HepG2 (cell line): ENCODE data around the gene PPP2R2B. TPM values are rescaled to one million over a fixed set of nuclear protein-coding genes. Genes with fewer than 3 reads are reported as not detected.

Experiments used
- ATAC-seq: fragments of 200-7000 bp; cut with Tn5 transposase; 3 replicates; pipeline ENCODE4 v1.9.1; 2020; ENCODE audit warnings: mild to moderate bottlenecking, moderate library complexity
- BruUV-seq: library from RNA; stranded (reverse); fragments of 400-500 nt; replicated peaks from 2 replicates; lab custom pipeline; 2021; lab: Mats Ljungman, UMichigan
- CTCF ChIA-PET: fragments of 300-600 bp; formaldehyde crosslinking; extraction: SDS; loops from one replicate; lab custom pipeline; 2021; ENCODE audit warnings: low total read pairs, inconsistent platforms, low intra/inter-chr PET ratio; lab: Yijun Ruan, JAX
- POLR2A ChIA-PET: fragments of 350-600 bp; sonication (Branson Sonifier 250); formaldehyde crosslinking; loops from one replicate; lab custom pipeline; 2020; ENCODE audit warnings: antibody characterized with exemption, inconsistent platforms; lab: Yijun Ruan, JAX
- DNase-seq: peaks from one replicate; pipeline ENCODE4 v3.0.0-alpha.2; 2015; ENCODE audit warnings: low spot score
- FAIRE-seq: peaks from 3 replicates; lab custom pipeline; 2011; peaks lifted over from hg19 to GRCh38; lab: Jason Lieb, UNC
- H2AFZ ChIP-seq: one replicate; pipeline ENCODE4 v1.6.1; 2011; ENCODE audit warnings: low read length, inconsistent platforms
- H3K27ac ChIP-seq: fragments of 300-600 bp; 3 replicates; pipeline ENCODE4 v1.8.0; 2011; ENCODE audit warnings: mixed run types, mild to moderate bottlenecking, mixed read lengths, low read length, inconsistent platforms; ENCODE audit not compliant: insufficient read depth; ENCODE audit errors: extremely low read length
- H3K27me3 ChIP-seq, 2 experiments: fragments of 200-600 bp in 1 of 2; 2 replicates in 1 of 2; 3 replicates in 1 of 2; pipeline versions ENCODE4 v1.6.0 to v1.8.0; 2011; ENCODE audit warnings: low read length in 2 of 2, mild to moderate bottlenecking in 2 of 2, moderate library complexity in 2 of 2, inconsistent platforms in 1 of 2; ENCODE audit not compliant: insufficient read depth in 2 of 2, control insufficient read depth in 1 of 2
- H3K36me3 ChIP-seq, 2 experiments: fragments of 200-600 bp in 1 of 2; replicated peaks in 1 of 2; 2 replicates in 1 of 2; 3 replicates in 1 of 2; pipeline versions ENCODE4 v1.5.1 to v1.8.0; 2011; ENCODE audit warnings: low read length in 2 of 2, inconsistent platforms in 1 of 2; ENCODE audit not compliant: insufficient read depth in 2 of 2, control insufficient read depth in 1 of 2
- H3K4me1 ChIP-seq: 2 replicates; pipeline ENCODE4 v1.5.1; 2012; ENCODE audit warnings: low read length, inconsistent platforms; ENCODE audit not compliant: insufficient read depth
- H3K4me2 ChIP-seq: 2 replicates; pipeline ENCODE4 v1.6.0; 2011; ENCODE audit warnings: low read depth, low read length, inconsistent platforms
- H3K4me3 ChIP-seq, 3 experiments: fragments of 200-600 bp in 1 of 3; sonication (generic), shearing (Covaris generic) in 1 of 3; replicated peaks in 1 of 3; 2 replicates each; pipeline ENCODE4 v1.5.1; 2011 to 2016; ENCODE audit warnings: low read length in 3 of 3, inconsistent platforms in 2 of 3, low read depth in 2 of 3, mild to moderate bottlenecking in 2 of 3, control low read depth in 1 of 3, mixed read lengths in 1 of 3; ENCODE audit not compliant: insufficient read depth in 1 of 3
- H3K79me2 ChIP-seq: one replicate; pipeline ENCODE4 v1.6.1; 2011; ENCODE audit warnings: low read length, inconsistent platforms; ENCODE audit not compliant: insufficient read depth
- H3K9ac ChIP-seq: 2 replicates; pipeline ENCODE4 v1.6.0; 2011; ENCODE audit warnings: mild to moderate bottlenecking, low read depth, low read length, inconsistent platforms; ENCODE audit not compliant: insufficient read depth
- H3K9me3 ChIP-seq: 2 replicates; pipeline ENCODE4 v1.5.1; 2012; ENCODE audit warnings: mild to moderate bottlenecking, low read length
- H4K20me1 ChIP-seq: 2 replicates; pipeline ENCODE4 v1.6.0; 2011; ENCODE audit warnings: inconsistent platforms, mild to moderate bottlenecking, low read length, moderate library complexity; ENCODE audit not compliant: insufficient read depth
- ARNTL ChIP-seq: sonication (generic); formaldehyde crosslinking; IDR thresholded peaks from 2 replicates; pipeline ENCODE4 v1.4.0; 2020; ENCODE audit warnings: mild to moderate bottlenecking, missing genetic modification reagents
- KLF6 ChIP-seq: IDR thresholded peaks from 2 replicates; pipeline ENCODE4 v1.8.0; 2016; ENCODE audit warnings: missing biosample characterization, missing genetic modification reagents
- MED13 ChIP-seq: sonication (generic); formaldehyde crosslinking; IDR thresholded peaks from 2 replicates; pipeline ENCODE4 v1.5.0; 2020; ENCODE audit warnings: missing genetic modification reagents
- PCBP1 ChIP-seq: fragments of 200-400 bp; formaldehyde crosslinking; IDR thresholded peaks from 2 replicates; pipeline ENCODE4 v1.6.1; 2017; ENCODE audit warnings: mild to moderate bottlenecking, low read depth, low read length, borderline replicate concordance
- RBM22 ChIP-seq: fragments of 200-400 bp; formaldehyde crosslinking; optimal IDR thresholded peaks from 2 replicates; pipeline ENCODE3; 2017; ENCODE audit warnings: mild to moderate bottlenecking, low read length, moderate library complexity
- RFX5 ChIP-seq: IDR thresholded peaks from 2 replicates; pipeline ENCODE4 v1.6.1; 2011; ENCODE audit warnings: low read depth, low read length, improper control_type of control experiment
- TCF12 ChIP-seq, 2 experiments: fragments of 450-650 bp in 1 of 2; sonication (generic) in 1 of 2; formaldehyde crosslinking in 1 of 2; IDR thresholded peaks; 2 replicates each; pipeline versions ENCODE4 v1.6.1 to v1.8.0; 2017 to 2022; ENCODE audit warnings: antibody characterized with exemption in 1 of 2, mild to moderate bottlenecking in 1 of 2, missing genetic modification reagents in 1 of 2, moderate library complexity in 1 of 2
- ZBTB2 ChIP-seq: sonication (generic); formaldehyde crosslinking; IDR thresholded peaks from 2 replicates; pipeline ENCODE4 v1.8.0; 2022; ENCODE audit warnings: low read depth, missing genetic modification reagents
- ZNF24 ChIP-seq: fragments of 450-650 bp; IDR thresholded peaks from 2 replicates; pipeline ENCODE4 v1.6.1; 2017; ENCODE audit warnings: antibody characterized with exemption, mild to moderate bottlenecking
- ZNF724P ChIP-seq: sonication (generic); formaldehyde crosslinking; IDR thresholded peaks from 2 replicates; pipeline ENCODE4 v1.8.0; 2022; ENCODE audit warnings: missing genetic modification reagents, borderline replicate concordance
- ZNF781 ChIP-seq: sonication (generic); formaldehyde crosslinking; IDR thresholded peaks from 2 replicates; pipeline ENCODE4 v1.5.1; 2020; ENCODE audit warnings: borderline replicate concordance, mild to moderate bottlenecking, missing genetic modification reagents; ENCODE audit errors: not compliant biosample characterization
- WGBS: methylation state at CpG from one replicate; pipeline ENCODE4 v1.1.6; 2017; ENCODE audit warnings: low lambda C conversion rate; 5-methylcytosine and 5-hydroxymethylcytosine counted together
- in situ Hi-C: cut with HindIII; loops from 2 replicates; pipeline ENCODE4 v1.10.0; 2017; ENCODE audit warnings: low pct_unique_long_range_greater_than_20kb; ENCODE audit not compliant: extremely low pct_ligation_motif_present
- intact Hi-C: fragments of 100-400 bp; cut with micrococcal nuclease; formaldehyde crosslinking; loops from one replicate; pipeline ENCODE4 v1.10.0; 2022; ENCODE audit not compliant: unreplicated experiment
- polyA plus RNA-seq, 8 experiments: library from polyadenylated mRNA; depleted of rRNA in 3 of 8; stranded (reverse) in 7 of 8; unstranded in 1 of 8; fragments of >200 nt; fragmentation: Illumina TruSeq in 4 of 8; extraction: Trizol in 4 of 8; gene quantifications; 2 replicates each; pipeline versions ENCODE4 v1.2.1 to v1.2.3, GENCODE V29; 2011 to 2016; ENCODE audit warnings: low read depth in 4 of 8, missing spikeins in 1 of 8, mixed read lengths in 1 of 8; ENCODE audit not compliant: insufficient read depth in 1 of 8
- total RNA-seq, 5 experiments: library from RNA; depleted of rRNA; stranded (reverse); fragments of >200 nt; fragmentation: Illumina TruSeq; extraction: Trizol; gene quantifications; 2 replicates each; pipeline ENCODE4 v1.2.3, GENCODE V29; 2016; ENCODE audit warnings: low read depth in 1 of 5
- TF ChIP-seq, protein P1 (sequence below): fragments of 450-650 bp; IDR thresholded peaks from 2 replicates; pipeline ENCODE4 v1.6.1; 2017; ENCODE audit warnings: mild to moderate bottlenecking
- TF ChIP-seq, protein P2 (sequence below): IDR thresholded peaks from 2 replicates; pipeline ENCODE4 v1.6.1; 2016; ENCODE audit warnings: missing compliant biosample characterization, missing genetic modification reagents, borderline replicate concordance
- TF ChIP-seq, protein P3 (sequence below): sonication (generic); formaldehyde crosslinking; IDR thresholded peaks from 2 replicates; pipeline ENCODE4 v1.4.0; 2020; ENCODE audit warnings: missing genetic modification reagents, borderline replicate concordance

The PPP2R2B gene
- total and polyA plus RNA-seq, 2 of the 13 experiments (the other 11 are each of a cell fraction or from before 2014, with no cell fraction given), result not detected

DNA sequence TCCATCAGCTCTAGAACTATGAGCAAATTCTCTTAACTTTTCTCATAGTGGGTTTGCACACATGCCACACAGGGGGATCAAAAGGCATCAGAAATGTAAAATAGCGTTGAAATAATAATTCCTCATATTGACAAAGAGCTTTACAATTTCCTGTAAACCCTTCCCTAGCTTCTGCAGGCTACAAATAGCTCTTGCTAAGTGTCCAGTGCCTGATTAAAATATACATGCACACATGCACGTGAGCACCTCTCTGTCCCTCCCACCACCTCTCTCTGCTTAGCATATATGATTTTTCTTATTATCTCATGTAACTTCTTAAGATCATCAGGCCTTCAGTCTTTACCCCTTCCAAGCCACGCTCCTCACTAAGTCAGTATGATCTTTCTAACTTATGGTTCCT is 13.7 kb upstream of the PPP2R2B start:
- FAIRE-seq (no peak), DNase-seq (no peak), ATAC-seq (no peak)
- Histone ChIP-seq H3K36me3 (no peaks in the 10 kb centered on the region), H3K27me3 (no peaks in the 10 kb centered on the region; a peak in 1 of 5 replicates), H3K79me2 (no peaks in the 10 kb centered on the region), H3K27ac (no peak overlapping the region), H3K4me1 (no peaks in the 10 kb centered on the region), H3K4me2 (no peak overlapping the region), H3K9me3 (no peaks in the 10 kb centered on the region), H3K4me3 (no peak overlapping the region), H2AFZ (no peak overlapping the region), H3K9ac (no peak overlapping the region), H4K20me1 (no peaks in the 10 kb centered on the region)
- in situ Hi-C loops (no loop called here), intact Hi-C loops (no loop called here)
- no TSS peak for BruUV-seq
- ChIA-PET CTCF (no interaction called here), POLR2A (no interaction called here)
- 6% methylated on average over 3 of the region's 3 CpGs for WGBS
- TF ChIP-seq TCF12 (IDR thresholded peaks at IDR 0.05) (no peak), TCF12 (CRISPR knock-in tag; IDR thresholded peaks at IDR 0.05) (no peak), ARNTL (no peak), RFX5 (no peak), MED13 (CRISPR knock-in tag) (no peak), ZNF24 (no peak), ZNF724P (CRISPR knock-in tag) (no peak), PCBP1 (no peak), RBM22 (no peak), KLF6 (CRISPR knock-in tag) (no peak), ZBTB2 (CRISPR knock-in tag) (no peak), ZNF781 (CRISPR knock-in tag) (no peak)
- TF ChIP-seq, protein P1, sequence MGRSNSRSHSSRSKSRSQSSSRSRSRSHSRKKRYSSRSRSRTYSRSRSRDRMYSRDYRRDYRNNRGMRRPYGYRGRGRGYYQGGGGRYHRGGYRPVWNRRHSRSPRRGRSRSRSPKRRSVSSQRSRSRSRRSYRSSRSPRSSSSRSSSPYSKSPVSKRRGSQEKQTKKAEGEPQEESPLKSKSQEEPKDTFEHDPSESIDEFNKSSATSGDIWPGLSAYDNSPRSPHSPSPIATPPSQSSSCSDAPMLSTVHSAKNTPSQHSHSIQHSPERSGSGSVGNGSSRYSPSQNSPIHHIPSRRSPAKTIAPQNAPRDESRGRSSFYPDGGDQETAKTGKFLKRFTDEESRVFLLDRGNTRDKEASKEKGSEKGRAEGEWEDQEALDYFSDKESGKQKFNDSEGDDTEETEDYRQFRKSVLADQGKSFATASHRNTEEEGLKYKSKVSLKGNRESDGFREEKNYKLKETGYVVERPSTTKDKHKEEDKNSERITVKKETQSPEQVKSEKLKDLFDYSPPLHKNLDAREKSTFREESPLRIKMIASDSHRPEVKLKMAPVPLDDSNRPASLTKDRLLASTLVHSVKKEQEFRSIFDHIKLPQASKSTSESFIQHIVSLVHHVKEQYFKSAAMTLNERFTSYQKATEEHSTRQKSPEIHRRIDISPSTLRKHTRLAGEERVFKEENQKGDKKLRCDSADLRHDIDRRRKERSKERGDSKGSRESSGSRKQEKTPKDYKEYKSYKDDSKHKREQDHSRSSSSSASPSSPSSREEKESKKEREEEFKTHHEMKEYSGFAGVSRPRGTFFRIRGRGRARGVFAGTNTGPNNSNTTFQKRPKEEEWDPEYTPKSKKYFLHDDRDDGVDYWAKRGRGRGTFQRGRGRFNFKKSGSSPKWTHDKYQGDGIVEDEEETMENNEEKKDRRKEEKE, result no peak
- TF ChIP-seq, protein P2, sequence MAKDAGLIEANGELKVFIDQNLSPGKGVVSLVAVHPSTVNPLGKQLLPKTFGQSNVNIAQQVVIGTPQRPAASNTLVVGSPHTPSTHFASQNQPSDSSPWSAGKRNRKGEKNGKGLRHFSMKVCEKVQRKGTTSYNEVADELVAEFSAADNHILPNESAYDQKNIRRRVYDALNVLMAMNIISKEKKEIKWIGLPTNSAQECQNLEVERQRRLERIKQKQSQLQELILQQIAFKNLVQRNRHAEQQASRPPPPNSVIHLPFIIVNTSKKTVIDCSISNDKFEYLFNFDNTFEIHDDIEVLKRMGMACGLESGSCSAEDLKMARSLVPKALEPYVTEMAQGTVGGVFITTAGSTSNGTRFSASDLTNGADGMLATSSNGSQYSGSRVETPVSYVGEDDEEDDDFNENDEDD (CRISPR knock-in tag), result no peak
- TF ChIP-seq, protein P3, sequence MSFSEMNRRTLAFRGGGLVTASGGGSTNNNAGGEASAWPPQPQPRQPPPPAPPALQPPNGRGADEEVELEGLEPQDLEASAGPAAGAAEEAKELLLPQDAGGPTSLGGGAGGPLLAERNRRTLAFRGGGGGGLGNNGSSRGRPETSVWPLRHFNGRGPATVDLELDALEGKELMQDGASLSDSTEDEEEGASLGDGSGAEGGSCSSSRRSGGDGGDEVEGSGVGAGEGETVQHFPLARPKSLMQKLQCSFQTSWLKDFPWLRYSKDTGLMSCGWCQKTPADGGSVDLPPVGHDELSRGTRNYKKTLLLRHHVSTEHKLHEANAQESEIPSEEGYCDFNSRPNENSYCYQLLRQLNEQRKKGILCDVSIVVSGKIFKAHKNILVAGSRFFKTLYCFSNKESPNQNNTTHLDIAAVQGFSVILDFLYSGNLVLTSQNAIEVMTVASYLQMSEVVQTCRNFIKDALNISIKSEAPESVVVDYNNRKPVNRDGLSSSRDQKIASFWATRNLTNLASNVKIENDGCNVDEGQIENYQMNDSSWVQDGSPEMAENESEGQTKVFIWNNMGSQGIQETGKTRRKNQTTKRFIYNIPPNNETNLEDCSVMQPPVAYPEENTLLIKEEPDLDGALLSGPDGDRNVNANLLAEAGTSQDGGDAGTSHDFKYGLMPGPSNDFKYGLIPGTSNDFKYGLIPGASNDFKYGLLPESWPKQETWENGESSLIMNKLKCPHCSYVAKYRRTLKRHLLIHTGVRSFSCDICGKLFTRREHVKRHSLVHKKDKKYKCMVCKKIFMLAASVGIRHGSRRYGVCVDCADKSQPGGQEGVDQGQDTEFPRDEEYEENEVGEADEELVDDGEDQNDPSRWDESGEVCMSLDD, result no peak
